Endothelial cell of umbilical vein (primary cell): ENCODE data around the gene ST6GALNAC4. TPM values are rescaled to one million over a fixed set of nuclear protein-coding genes. Genes with fewer than 3 reads are reported as not detected.

Source experiments
- BruUV-seq: library from RNA; stranded (reverse); fragments of 400-500 nt; replicated peaks from 2 replicates; lab custom pipeline; 2021; lab: Mats Ljungman, UMichigan
- CTCF ChIA-PET: fragments of 300-600, 350-600 bp; sonication (Branson Sonifier 250); formaldehyde crosslinking; loops from one replicate; lab custom pipeline; 2021; ENCODE audit warnings: antibody characterized with exemption, inconsistent platforms; lab: Charles Lee
- POLR2A ChIA-PET: fragments of 300-600, 350-600 bp; sonication (Branson Sonifier 250); formaldehyde crosslinking; loops from one replicate; lab custom pipeline; 2021; ENCODE audit warnings: antibody characterized with exemption, inconsistent platforms; lab: Charles Lee
- DNase-seq: peaks from one replicate; pipeline ENCODE4 v3.0.0-alpha.2; 2011; ENCODE audit warnings: low read depth, low spot score
- FAIRE-seq: peaks from 2 replicates; lab custom pipeline; 2011; peaks lifted over from hg19 to GRCh38; lab: Jason Lieb, UNC
- H2AFZ ChIP-seq: 2 replicates; pipeline ENCODE4 v1.6.0; 2012; ENCODE audit warnings: low read depth, low read length, control low read depth, inconsistent platforms
- H3K27ac ChIP-seq: 2 replicates; pipeline ENCODE4 v1.5.1; 2011; ENCODE audit warnings: low read depth, mild to moderate bottlenecking, control low read depth, low read length, moderate library complexity; ENCODE audit not compliant: insufficient read depth
- H3K27me3 ChIP-seq, 2 experiments: 2 replicates each; pipeline versions ENCODE4 v1.6.0 to v1.6.1; 2011; ENCODE audit warnings: low read length in 2 of 2, mixed read lengths in 1 of 2; ENCODE audit not compliant: control insufficient read depth in 2 of 2, insufficient read depth in 2 of 2
- H3K36me3 ChIP-seq, 2 experiments: 2 replicates in 1 of 2; 3 replicates in 1 of 2; pipeline ENCODE4 v1.5.1; 2011; ENCODE audit warnings: low read length in 2 of 2, mild to moderate bottlenecking in 1 of 2, moderate library complexity in 1 of 2; ENCODE audit not compliant: control insufficient read depth in 2 of 2, insufficient read depth in 2 of 2; ENCODE audit errors: extremely low read depth in 1 of 2
- H3K4me1 ChIP-seq: 3 replicates; pipeline ENCODE4 v1.5.1; 2011; ENCODE audit warnings: mild to moderate bottlenecking, low read length; ENCODE audit not compliant: control insufficient read depth, insufficient read depth; ENCODE audit errors: extremely low read depth
- H3K4me2 ChIP-seq: 2 replicates; pipeline ENCODE4 v1.6.1; 2011; ENCODE audit warnings: low read length, control low read depth, mixed read lengths; ENCODE audit not compliant: insufficient read depth
- H3K4me3 ChIP-seq, 3 experiments: fragments of 200-600 bp in 1 of 3; sonication (generic), shearing (Covaris generic) in 1 of 3; replicated peaks in 1 of 3; 2 replicates each; pipeline ENCODE4 v1.5.1; 2011 to 2016; ENCODE audit warnings: control low read depth in 3 of 3, low read length in 3 of 3, mild to moderate bottlenecking in 2 of 3, inconsistent platforms in 1 of 3, low read depth in 1 of 3, moderate library complexity in 1 of 3; ENCODE audit not compliant: insufficient read depth in 1 of 3
- H3K79me2 ChIP-seq: 2 replicates; pipeline ENCODE4 v1.6.0; 2012; ENCODE audit warnings: low read length, inconsistent platforms; ENCODE audit not compliant: control insufficient read depth, insufficient read depth
- H3K9ac ChIP-seq: replicated peaks from 2 replicates; pipeline ENCODE3; 2011; ENCODE audit warnings: low read length, control low read depth; ENCODE audit not compliant: insufficient read depth; ENCODE audit errors: extremely low read depth
- H3K9me1 ChIP-seq: replicated peaks from 3 replicates; pipeline ENCODE4 v1.6.0; 2011; ENCODE audit warnings: mild to moderate bottlenecking, low read length; ENCODE audit not compliant: control insufficient read depth, insufficient read depth; ENCODE audit errors: extremely low read depth
- H3K9me3 ChIP-seq: replicated peaks from 2 replicates; pipeline ENCODE4 v1.5.1; 2012; ENCODE audit warnings: low read length, inconsistent platforms; ENCODE audit not compliant: control insufficient read depth, insufficient read depth
- H4K20me1 ChIP-seq: replicated peaks from 2 replicates; pipeline ENCODE3; 2011; ENCODE audit warnings: mild to moderate bottlenecking, low read length; ENCODE audit not compliant: control insufficient read depth, insufficient read depth; ENCODE audit errors: extremely low read depth
- EZH2 ChIP-seq: IDR thresholded peaks from 2 replicates; pipeline ENCODE4 v1.6.1; 2012; ENCODE audit warnings: borderline replicate concordance, low read depth, mild to moderate bottlenecking, moderate library complexity, low read length, inconsistent platforms; ENCODE audit not compliant: severe bottlenecking
- FOS ChIP-seq: IDR thresholded peaks from 2 replicates; pipeline ENCODE4 v1.6.1; 2011; ENCODE audit warnings: mild to moderate bottlenecking, low read length, moderate library complexity, borderline replicate concordance; ENCODE audit not compliant: insufficient read depth
- GATA2 ChIP-seq: IDR thresholded peaks from 2 replicates; pipeline ENCODE4 v1.7.0; 2011; ENCODE audit warnings: low read depth, mild to moderate bottlenecking, moderate library complexity, mixed read lengths, low read length; ENCODE audit not compliant: insufficient read length, insufficient read depth
- JUN ChIP-seq: IDR thresholded peaks from 2 replicates; pipeline ENCODE4 v1.6.1; 2011; ENCODE audit warnings: borderline replicate concordance, low read depth; ENCODE audit not compliant: insufficient read length, insufficient read depth
- MYC ChIP-seq: IDR thresholded peaks from one replicate; pipeline ENCODE4 v1.6.1; 2011; ENCODE audit warnings: mild to moderate bottlenecking, low read depth, low read length
- POLR2A ChIP-seq: IDR thresholded peaks from 2 replicates; pipeline ENCODE4 v1.6.1; 2012; ENCODE audit warnings: low read depth, mild to moderate bottlenecking, control low read depth, low read length
- POLR2AphosphoS5 ChIP-seq: IDR thresholded peaks from 2 replicates; pipeline ENCODE4 v1.6.1; 2012; ENCODE audit warnings: low read depth, mild to moderate bottlenecking, control low read depth, low read length, moderate library complexity; ENCODE audit not compliant: insufficient read depth
- dilution Hi-C: fragments of 300-500 bp; cut with MboI; formaldehyde crosslinking; loops from one replicate; pipeline ENCODE4 v1.15.0; 2019; ENCODE audit warnings: low sequenced_read_pairs; ENCODE audit not compliant: extremely low pct_ligation_motif_present
- intact Hi-C: fragments of 100-400 bp; cut with micrococcal nuclease; formaldehyde crosslinking; loops from one replicate; pipeline ENCODE4 v1.10.0; 2022
- polyA plus RNA-seq, 4 experiments: library from polyadenylated mRNA; depleted of rRNA in 3 of 4; stranded (reverse) in 3 of 4; unstranded in 1 of 4; fragments of >200 nt; gene quantifications; 2 replicates each; pipeline versions ENCODE4 v1.2.1 to v1.2.3, GENCODE V29; 2011 to 2012; ENCODE audit warnings: missing spikeins in 1 of 4
- total RNA-seq: library from RNA; stranded (reverse); gene quantifications from 2 replicates; pipeline ENCODE4 v1.2.3, GENCODE V29; 2021
- TF ChIP-seq, protein P1 (sequence below), 2 donors: IDR thresholded peaks; 1 replicate in 1 of 2; 2 replicates in 1 of 2; pipeline ENCODE4 v1.5.1; 2011; ENCODE audit warnings: low read length in 2 of 2, mild to moderate bottlenecking in 2 of 2, moderate library complexity in 2 of 2, control low read depth in 1 of 2, inconsistent platforms in 1 of 2, low read depth in 1 of 2; ENCODE audit not compliant: insufficient read depth in 1 of 2; ENCODE audit errors: extremely low read depth in 1 of 2
- TF ChIP-seq, protein P2 (sequence below): IDR thresholded peaks from 2 replicates; pipeline ENCODE4 v1.6.1; 2011; ENCODE audit not compliant: insufficient read depth, insufficient read length

The ST6GALNAC4 gene
- total and polyA plus RNA-seq, 2 donors (not counting 3 experiments of a cell fraction or from before 2014, with no cell fraction given) = 45.9 to 85.3 TPM

DNA sequence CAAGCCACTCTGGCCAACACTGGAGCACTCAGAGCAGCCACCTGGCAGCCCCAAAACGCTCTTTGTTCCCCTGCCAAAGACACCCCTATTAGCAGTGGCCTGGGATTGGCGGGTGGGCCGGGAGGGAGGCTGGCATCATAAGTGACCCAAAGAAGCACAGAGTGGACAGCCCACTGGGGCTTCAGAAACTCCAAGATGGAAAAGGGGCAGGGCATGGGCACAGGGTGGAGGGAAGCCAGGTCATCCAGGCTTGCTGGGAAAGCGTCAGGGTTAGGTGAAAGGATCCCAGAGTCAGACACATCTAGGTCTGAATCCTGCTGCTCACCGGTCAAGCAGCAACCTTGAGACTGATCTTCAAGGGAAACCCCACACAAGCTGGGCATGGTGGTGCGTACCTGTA lies 49.1 kb upstream of the ST6GALNAC4 start:
- no TSS peak for BruUV-seq
- intact Hi-C loops (loop anchor here (2.0 kb wide), 1 partner anchor 15 kb away; the partner anchor contains the start of gene EEIG1), dilution Hi-C loops (no loop called here)
- Histone ChIP-seq H3K4me3 (no peak overlapping the region), H3K9ac (no peak overlapping the region), H3K27ac (no peak overlapping the region), H2AFZ (peak overlapping the region; percentile 40), H3K9me3 (no peaks in the 10 kb centered on the region), H3K36me3 (no peaks in the 10 kb centered on the region), H3K4me2 (no peak overlapping the region), H3K4me1 (peaks cover 12% of the 10 kb centered on the region), H3K27me3 (no peaks in the 10 kb centered on the region), H3K9me1 (no peaks in the 10 kb centered on the region), H3K79me2 (peaks cover 4% of the 10 kb centered on the region), H4K20me1 (no peaks in the 10 kb centered on the region)
- ChIA-PET POLR2A (interaction anchor here (0.7 kb wide), 1 partner anchor 174 kb away, joined by 6 read pairs; no protein-coding TSS in a partner anchor), CTCF (interaction anchor here (0.6 to 1.9 kb wide), 6 partner anchors 13 to 145 kb away, joined by 3 to 10 read pairs (median 4); partner anchors contain the start of gene EEIG1)
- DNase-seq (no peak), FAIRE-seq (no peak)
- TF ChIP-seq POLR2A (no peak), GATA2 (no peak), EZH2 (no peak), MYC (no peak), JUN (no peak), FOS (no peak), POLR2AphosphoS5 (no peak)
- TF ChIP-seq, protein P1, sequence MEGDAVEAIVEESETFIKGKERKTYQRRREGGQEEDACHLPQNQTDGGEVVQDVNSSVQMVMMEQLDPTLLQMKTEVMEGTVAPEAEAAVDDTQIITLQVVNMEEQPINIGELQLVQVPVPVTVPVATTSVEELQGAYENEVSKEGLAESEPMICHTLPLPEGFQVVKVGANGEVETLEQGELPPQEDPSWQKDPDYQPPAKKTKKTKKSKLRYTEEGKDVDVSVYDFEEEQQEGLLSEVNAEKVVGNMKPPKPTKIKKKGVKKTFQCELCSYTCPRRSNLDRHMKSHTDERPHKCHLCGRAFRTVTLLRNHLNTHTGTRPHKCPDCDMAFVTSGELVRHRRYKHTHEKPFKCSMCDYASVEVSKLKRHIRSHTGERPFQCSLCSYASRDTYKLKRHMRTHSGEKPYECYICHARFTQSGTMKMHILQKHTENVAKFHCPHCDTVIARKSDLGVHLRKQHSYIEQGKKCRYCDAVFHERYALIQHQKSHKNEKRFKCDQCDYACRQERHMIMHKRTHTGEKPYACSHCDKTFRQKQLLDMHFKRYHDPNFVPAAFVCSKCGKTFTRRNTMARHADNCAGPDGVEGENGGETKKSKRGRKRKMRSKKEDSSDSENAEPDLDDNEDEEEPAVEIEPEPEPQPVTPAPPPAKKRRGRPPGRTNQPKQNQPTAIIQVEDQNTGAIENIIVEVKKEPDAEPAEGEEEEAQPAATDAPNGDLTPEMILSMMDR (IDR thresholded peaks at IDR 0.05; ENCODE audit: extremely low read depth in 1 of 2, insufficient read depth in 1 of 2, low read depth in 1 of 2, low read length in 2 of 2) = no peak
- TF ChIP-seq, protein P2, sequence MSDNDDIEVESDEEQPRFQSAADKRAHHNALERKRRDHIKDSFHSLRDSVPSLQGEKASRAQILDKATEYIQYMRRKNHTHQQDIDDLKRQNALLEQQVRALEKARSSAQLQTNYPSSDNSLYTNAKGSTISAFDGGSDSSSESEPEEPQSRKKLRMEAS = no peak
